AG20443 (cell line): ENCODE measurements around the gene IKZF3.
"Not testable (repeated sequence)": the region's sequence is repeated elsewhere in the genome, so short reads cannot be mapped to it uniquely, and the experiment has no call there.

Source experiments
- DNase-seq: peaks from one replicate; pipeline ENCODE4 v3.0.0; 2012; ENCODE audit warnings: low spot score, mixed read lengths

The IKZF3 gene

DNA sequence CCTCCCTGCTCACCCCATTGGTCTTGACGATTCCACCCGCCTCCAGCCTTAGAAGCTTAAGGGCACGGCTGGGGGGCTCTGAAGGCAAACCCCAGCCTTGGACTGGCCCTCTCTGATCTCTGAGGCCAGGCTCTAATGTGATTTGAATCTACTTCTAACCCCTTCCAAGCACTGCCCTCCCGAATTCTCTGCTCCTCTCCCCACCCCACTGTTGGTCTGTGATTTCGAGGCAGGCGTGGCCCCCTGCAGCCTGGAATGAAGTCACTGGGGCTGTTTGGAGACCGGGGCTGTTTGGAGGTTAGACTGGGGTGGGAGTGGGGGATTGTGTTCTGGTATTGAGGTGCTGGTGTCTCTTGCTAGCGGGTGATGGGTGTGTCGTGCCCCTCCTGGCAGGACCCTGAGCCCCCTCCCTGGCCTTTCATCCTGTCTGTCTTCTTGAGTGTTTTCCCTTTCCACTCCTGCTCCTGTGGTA is 124.2 kb downstream of the IKZF3 start:
- DNase-seq, result no peak

DNA sequence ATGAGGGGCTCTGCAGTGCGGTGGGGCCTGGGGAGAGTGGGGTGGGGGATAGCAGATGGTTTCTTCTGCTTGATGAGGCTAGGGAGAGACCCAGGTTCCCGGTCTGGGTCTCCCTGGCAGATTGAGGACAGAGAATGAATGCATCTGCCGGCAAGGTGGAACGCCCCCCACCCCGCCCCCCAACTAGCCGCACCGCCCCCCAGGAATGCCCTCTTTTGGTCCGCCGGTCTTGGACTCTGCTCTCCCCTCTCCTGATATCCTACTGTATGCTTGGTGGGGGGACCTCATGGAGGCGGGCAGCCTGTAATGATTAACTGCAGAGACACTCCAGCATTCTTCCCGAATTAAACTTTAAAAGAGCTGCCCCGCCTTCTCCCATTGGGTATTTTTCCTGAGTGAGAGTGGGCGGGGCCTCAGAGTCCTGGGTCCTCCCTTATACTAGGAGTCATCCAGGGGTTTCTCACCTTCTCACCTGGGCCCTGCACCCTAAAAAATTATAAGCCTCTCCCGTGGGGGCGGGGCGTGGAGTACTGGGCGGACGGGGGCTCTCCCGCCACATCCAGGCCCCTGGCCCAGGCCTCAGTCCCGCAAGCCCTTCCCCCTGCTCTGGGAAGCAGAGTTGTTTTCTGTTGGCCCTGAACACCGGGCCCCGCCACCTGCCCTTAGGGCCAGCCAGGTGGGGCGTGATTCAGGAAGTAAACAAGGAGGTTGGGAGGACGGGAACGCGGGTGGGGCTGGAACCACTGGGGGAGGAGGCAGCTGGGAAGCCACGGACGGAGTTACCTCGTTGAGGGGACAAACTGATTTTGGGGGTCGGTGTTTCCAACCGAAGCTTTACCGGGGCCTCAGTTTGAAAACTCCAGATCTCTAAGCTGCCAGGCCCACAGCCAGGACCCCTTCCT is 124.9 kb downstream of the IKZF3 start:
- peak; percentile 73 for DNase-seq

DNA sequence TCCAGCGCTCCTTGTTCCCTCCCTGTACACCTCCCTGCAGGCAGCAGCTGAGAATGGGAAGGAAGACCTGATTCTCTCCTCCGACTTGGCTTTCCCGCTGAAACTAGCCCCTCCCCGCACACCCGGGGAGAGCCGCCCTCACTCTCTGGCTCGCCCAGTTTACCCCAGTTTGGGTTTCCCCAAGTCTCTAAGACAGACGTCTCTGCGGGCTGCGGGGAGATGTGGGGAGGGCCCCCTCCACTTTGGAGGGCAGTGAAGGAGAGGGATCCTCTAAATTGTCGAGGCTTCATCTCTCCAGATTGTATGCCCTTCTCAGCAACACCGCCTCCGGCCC is 125.6 kb downstream of the IKZF3 start:
- no peak for DNase-seq

DNA sequence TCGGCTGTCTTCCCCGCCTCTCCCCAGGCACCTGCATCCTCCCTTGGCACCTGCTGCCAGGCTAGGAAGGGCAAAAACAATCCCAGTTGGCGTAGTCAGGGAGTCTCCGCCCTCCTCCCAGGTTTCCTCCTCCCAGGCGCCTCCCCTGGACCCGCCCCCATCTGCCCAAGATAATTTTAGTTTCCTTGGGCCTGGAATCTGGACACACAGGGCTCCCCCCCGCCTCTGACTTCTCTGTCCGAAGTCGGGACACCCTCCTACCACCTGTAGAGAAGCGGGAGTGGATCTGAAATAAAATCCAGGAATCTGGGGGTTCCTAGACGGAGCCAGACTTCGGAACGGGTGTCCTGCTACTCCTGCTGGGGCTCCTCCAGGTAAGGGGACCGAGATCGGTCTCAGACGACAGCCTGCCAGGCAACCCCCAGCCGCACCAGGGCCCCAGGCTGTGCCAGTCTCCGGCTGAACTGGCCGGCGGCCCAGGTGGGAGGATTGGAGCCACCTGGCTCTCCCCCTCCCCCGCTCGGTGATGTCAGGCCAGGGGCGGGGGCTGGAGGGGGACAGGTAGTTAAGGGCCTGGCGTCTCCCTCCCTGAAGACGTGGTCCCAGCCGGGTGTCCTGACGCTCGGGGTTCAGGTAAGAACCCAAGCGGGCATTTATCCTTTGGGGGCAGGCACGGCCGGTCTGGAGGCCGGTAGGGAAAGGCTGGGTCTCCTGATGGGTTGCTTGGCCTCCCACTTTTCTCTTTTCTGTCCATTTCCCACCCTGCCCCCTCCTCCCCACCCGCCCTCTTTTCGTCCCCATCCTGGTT is 126.1 kb downstream of the IKZF3 start, which contains the start of gene GRB7:
Gene GRB7 (plus strand): TSS at position 179 of the 808 bp plus-strand sequence. CDS start 4,364 bp downstream, outside the sequence.
- DNase-seq, result no peak

DNA sequence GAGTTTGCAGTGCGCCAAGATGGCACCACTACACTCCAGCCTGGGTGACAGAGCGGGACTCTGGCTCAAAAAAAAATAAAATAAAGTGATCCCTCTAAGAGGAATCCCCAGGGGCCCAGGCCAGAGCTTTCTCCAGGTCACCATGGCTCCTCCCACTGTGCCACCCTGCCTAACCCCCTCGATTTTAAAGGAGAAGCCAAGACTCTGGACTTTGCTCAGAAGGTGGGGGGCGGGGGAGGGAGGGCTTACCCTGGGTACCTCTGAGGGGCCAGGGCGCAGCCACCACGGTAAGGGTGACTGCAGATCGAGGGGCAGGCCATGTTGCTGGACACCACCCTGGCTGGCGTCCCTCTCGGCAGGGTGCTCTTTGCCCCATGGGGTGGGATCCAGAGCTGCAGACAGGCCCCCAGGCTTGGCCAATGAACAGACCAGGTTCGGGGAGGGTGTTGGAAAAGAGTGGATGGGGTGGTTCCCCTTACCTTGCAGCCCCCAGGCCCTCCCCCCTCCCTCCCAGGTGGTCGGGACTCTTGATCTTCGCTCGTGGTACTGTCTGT is 126.8 kb downstream of the IKZF3 start:
- DNase-seq, result no peak

DNA sequence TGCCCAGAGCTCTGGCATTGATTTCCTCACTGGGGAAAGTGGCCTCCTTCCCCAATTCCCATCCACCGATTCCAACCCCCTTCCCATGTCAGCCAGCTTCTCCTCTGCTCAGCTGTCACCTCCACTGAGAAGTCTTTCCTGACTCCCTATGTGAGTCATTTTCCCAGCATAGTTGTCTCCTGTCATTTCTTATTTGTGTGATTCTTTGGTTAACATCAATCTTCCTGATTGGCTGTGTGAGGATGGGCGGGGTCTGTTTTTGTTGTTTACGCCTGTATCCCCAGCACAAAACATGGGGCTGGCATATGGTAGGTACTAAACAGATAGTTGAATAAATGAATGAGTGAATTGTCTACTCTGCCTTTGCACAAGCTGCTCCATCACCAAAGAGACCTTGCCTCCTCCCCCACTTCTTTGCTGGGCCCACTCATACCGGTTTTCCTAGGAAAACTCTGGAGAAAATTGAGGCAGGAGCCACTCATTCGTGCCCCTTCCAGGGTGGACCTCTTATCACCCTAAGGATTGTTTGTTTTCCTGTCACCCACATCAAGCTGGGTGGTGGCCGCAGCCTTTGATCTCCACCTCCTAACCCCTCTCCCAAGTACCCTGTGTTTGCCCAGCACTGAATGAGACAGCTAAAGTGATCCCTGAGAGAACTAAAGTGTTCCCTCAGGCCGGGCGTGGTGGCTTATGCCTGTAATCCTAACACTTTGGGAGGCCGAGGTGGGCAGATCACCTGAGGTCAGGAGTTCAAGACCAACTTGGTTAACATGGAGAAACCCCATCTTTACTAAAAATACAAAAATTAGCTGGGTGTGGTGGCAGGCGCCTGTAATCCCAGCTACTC is 127.6 kb downstream of the IKZF3 start:
- DNase-seq, result no peak

DNA sequence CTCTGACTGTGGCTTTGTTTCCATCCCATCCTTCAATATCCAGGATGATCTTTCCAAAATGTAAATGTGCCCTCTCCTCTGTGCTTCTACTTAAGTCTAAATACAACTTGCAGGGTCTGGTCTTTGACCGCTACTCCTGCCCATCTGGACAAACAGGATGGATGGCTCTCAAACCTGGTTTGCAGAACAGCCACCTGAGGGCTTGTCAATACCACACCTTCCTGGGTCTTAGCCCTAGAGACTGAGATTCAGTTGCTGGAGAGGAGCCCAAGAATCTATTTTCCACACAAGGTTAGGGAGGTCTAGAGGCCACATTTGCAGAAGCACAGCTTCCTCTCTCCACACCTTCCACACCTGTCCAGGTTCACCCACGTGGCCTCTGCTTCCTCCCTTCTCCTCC is 128.2 kb downstream of the IKZF3 start:
- no peak for DNase-seq

DNA sequence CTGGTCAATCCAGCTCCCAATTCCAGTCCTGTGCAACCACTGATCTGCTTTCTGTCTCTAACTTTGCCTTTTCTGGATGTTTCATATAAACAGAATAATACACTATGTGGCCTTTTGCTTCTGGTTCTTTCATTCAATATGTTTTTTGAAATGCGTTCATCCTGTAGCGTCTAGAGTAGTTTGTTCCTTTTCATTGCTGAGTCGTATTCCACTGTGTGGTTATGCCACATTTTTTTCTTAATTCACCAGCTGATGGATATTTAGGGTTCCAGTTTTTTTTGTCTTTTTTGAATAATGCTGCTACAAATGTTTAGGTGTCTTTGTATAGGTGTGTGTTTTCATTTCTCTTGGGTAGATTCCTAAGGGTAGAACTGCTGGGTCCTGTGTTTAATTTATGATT is 131.5 kb downstream of the IKZF3 start:
- DNase-seq, result no peak

DNA sequence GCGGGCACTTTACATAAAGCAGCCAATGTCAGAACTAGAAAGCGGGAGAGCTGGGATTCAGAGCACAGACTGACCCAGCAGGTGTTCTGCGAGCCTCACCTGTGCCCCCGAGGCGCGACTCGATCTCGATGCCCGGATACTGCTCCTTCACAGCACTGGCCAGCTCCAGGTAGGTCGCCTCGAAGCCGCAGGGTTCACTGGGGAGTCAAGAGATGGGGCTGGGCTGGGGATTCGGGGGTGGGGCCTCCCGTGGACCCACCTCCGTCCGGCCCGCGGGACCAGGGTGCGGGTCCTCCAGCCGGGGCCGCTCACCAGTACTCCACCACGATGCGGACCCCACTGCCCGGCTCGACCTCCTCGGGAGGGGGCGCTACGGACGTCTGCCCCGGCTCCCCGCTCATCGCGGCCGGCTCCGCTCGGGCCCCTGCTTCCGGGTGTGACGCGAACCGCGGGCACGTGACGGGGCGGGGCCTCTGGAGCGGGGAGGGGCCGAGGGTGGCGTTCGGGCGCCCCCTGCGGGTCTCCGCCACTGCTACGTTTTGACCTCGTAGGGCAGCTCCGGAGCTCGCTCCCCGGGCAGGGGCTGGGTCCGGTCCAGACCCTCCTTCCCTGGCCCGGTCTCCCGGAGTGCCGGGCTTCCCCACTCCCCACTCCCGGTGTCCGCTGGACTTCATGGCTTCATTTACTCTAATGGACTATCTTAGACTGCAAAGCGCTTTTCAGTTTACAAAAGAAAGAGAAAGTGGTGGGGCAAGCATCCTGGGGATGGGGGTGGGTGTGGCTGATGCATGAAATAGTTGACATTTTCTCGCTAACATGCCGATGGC is 133.8 kb downstream of the IKZF3 start, which contains the start of gene MIEN1:
Gene MIEN1 (minus strand): TSS at position 438 of the 827 bp plus-strand sequence. CDS start 37 bp downstream, at position 401.
- peak; percentile 99 for DNase-seq

DNA sequence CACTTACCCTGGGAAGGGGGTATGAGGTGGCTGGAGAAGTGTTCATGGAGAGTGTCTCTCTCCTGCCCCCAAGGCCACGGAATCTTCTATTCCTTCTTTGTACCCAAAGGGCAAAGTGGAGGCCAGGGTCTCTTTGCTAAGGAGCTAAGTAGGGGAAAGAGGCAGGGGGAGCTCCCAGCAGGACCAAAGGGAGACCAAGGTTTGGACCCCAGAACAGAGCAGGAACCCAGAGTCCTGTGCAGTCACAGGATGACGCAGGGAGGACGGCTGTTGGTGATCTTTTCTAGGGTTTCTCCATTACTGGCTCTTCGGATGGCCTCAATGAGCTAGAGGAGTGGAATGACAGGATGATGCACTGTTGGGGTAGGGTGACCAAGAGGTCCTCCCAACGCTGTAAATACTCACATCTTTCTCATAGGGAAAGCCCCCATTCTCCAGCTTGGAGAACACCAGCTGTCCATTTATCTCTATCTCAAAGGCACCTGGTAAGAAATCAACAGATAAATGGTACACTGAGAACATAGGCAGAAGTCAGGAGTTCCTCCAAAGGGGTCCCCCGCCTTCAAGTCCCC is 134.7 kb downstream of the IKZF3 start:
- DNase-seq, result no peak

DNA sequence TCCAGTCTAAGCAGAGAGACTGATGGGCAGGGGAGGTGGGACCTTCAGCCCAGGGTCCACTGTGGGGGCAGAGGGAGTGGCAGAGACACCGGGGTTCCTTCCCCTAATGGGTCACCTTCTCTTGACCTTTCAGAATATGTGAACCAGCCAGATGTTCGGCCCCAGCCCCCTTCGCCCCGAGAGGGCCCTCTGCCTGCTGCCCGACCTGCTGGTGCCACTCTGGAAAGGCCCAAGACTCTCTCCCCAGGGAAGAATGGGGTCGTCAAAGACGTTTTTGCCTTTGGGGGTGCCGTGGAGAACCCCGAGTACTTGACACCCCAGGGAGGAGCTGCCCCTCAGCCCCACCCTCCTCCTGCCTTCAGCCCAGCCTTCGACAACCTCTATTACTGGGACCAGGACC is 136.6 kb downstream of the IKZF3 start:
- no peak for DNase-seq

DNA sequence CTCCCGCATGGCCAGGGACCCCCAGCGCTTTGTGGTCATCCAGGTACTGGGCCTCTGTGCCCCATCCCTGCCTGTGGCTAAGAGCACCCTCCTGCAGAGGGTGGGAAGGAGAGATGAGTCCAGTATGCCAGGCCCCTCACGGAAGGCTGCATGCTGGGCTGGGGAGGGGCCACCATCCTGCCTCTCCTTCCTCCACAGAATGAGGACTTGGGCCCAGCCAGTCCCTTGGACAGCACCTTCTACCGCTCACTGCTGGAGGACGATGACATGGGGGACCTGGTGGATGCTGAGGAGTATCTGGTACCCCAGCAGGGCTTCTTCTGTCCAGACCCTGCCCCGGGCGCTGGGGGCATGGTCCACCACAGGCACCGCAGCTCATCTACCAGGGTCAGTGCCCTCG is 137.5 kb downstream of the IKZF3 start:
- DNase-seq, result no peak

DNA sequence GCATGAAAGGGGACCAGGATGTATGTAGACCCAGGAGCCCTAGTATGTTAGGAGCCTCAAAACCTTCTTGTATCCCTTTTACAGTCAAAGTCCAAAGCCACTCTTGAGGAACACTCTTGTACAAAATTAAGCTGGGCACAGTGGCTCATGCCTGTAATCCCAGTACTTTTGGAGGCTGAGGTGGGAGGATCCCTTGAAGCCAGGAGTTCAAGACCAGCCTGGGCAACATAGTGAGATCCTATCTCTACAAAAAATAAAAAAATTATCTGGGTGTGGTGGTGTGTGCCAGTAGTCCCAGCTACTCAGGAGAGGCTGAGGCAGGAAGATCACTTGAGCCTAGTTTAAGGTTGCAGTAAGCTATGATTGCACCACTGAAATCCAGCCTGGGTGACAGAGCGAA is 138.2 kb downstream of the IKZF3 start:
- DNase-seq, result not testable (repeated sequence)

DNA sequence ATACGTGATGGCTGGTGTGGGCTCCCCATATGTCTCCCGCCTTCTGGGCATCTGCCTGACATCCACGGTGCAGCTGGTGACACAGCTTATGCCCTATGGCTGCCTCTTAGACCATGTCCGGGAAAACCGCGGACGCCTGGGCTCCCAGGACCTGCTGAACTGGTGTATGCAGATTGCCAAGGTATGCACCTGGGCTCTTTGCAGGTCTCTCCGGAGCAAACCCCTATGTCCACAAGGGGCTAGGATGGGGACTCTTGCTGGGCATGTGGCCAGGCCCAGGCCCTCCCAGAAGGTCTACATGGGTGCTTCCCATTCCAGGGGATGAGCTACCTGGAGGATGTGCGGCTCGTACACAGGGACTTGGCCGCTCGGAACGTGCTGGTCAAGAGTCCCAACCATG is 139.4 kb downstream of the IKZF3 start:
- no peak for DNase-seq

DNA sequence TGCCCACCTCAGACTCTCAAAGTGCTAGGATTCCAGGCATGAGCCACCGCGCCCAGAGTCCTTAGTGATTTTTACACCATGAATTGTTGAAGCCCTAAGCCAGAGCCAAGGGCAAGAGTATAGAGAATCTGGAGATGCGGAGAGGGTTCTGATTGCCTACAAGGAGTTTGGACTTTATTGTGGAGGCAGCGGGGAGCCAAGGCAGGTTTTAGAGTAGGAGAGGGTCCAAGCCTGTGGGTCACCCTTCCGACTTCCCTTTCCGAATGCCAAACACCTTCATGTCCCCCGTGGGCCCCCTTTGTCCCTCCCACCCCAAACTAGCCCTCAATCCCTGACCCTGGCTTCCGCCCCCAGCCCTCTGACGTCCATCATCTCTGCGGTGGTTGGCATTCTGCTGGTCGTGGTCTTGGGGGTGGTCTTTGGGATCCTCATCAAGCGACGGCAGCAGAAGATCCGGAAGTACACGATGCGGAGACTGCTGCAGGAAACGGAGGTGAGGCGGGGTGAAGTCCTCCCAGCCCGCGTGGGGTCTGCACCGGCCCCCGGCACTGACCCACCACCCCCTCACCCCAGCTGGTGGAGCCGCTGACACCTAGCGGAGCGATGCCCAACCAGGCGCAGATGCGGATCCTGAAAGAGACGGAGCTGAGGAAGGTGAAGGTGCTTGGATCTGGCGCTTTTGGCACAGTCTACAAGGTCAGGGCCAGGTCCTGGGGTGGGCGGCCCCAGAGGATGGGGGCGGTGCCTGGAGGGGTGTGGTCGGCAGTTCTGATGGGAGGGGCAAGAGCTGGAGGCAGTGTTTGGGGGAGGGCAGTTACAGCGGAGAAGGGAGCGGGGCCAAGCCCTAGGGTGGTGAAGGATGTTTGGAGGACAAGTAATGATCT is 140.9 kb downstream of the IKZF3 start:
- DNase-seq, result peak; percentile 44

DNA sequence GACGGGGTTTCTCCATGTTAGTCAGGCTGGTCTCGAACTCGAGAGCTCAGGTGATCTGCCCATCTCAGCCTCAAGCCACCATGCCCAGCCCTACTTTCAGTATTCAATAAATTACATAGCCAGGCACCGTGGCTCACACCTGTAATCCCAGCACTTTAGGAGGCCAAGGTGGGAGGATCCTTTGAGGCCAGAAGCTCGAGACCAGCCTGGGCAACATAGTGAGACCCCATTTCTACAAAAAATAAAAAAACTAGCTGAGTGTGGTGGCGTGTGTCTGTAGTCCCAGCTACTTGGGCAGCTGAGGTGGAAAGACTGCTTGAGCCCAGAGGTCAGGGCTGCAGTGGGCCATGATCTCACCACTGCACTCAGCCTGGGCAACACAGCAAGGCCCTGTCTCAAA is 142.0 kb downstream of the IKZF3 start:
- DNase-seq, result no peak

DNA sequence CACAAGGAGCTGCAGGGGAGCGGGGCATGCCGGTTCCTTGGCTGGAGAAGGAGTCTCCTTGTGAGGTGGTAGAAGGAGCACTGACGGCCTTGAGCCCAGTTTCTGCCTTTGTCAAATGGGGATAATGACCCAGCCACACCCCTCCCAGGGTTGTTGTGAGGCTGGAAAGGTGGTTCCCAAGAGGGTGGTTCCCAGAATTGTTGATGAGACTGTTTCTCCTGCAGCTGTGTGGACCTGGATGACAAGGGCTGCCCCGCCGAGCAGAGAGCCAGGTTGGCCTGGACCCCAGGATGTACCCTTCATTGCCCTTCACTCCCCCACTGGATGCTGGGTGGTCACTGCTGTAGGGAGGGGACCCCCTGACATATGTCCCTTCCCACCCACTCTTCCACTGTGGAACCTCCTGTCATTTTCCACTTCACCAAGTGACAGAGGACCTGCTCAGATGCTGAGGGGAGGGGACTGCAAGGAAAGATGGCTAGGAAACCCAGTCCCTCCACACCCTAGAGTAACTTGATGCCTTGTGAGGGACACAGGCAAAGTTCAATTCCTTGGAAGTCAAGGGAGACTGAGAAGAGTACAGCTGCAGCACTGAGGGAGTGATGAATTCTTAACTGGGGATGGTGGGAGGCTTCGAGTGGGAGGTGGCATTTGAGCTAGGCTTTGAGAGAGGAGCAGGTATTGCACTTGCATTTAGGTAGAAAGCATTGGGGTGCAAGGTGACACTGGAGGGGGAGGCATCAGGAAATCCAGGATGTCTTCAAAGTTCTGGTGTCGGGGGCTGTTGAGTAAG is 144.4 kb downstream of the IKZF3 start:
- DNase-seq, result no peak

DNA sequence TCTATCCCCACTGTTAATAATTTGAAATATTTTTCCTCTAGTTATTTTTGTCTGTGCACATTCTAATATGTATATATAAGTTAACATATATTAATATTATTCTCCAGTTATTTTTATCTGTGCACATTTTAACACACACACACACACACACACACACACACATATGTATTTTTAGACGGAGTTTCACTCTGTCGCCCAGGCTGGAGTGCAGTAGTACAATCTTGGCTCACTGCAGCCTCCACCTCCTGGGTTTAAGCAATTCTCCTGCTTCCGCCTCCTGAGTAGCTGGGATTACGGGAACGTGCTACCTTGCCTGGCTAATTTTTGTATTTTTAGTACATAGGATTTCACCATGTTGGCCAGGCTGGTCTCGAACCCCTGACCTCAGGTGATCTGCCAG is 146.5 kb downstream of the IKZF3 start:
- DNase-seq, result no peak
